PC-9 (cell line): ENCODE measurements around the gene MESP1.

Experiments used
- EZH2 ChIP-seq: fragments of 200-600 bp; sonication (generic); IDR thresholded peaks from 2 replicates; pipeline ENCODE4 v1.8.0; 2017; ENCODE audit warnings: antibody characterized with exemption, low read depth
- TF ChIP-seq, protein P1 (sequence below): fragments of 200-600 bp; sonication (generic); conservative IDR thresholded peaks from 2 replicates; pipeline ENCODE4 v1.6.1; 2017; ENCODE audit warnings: mixed run types, antibody characterized with exemption, mild to moderate bottlenecking, moderate library complexity

DNA sequence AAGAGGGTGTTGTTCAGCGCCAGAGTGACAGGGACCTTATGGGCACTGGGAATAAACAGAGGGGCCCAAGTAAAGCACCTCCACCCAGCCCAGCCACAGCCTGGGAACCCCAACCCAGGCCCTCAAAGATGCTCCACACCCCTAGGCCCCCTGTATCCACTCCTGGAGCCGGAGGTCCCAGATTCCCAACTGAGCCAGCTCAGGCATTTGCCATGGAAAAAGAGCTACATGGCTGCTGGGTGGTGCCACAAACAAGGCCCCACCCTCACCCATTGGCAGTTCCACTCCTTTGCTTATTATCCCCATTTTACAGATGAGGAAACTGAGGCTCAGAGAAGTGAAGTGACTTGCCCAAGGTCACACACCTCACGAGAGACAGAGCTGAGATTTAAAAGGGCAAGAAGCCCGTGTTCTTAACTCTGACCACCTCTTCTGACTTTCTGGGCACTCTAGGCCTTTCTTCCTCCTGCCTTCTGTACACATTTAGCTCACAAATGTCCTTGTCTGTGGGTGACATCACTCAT is 46.7 kb upstream of the MESP1 start:
- TF ChIP-seq, protein P1, sequence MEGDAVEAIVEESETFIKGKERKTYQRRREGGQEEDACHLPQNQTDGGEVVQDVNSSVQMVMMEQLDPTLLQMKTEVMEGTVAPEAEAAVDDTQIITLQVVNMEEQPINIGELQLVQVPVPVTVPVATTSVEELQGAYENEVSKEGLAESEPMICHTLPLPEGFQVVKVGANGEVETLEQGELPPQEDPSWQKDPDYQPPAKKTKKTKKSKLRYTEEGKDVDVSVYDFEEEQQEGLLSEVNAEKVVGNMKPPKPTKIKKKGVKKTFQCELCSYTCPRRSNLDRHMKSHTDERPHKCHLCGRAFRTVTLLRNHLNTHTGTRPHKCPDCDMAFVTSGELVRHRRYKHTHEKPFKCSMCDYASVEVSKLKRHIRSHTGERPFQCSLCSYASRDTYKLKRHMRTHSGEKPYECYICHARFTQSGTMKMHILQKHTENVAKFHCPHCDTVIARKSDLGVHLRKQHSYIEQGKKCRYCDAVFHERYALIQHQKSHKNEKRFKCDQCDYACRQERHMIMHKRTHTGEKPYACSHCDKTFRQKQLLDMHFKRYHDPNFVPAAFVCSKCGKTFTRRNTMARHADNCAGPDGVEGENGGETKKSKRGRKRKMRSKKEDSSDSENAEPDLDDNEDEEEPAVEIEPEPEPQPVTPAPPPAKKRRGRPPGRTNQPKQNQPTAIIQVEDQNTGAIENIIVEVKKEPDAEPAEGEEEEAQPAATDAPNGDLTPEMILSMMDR, result no peak
- no peak for TF ChIP-seq EZH2
